DMS53 treated with DMSO at 0.1 percent for 48 hours (cell line): ENCODE results near the gene MYO18A.

ENCODE experiments used
- DNase-seq: peaks from one replicate; lab custom pipeline; 2025; ENCODE audit not compliant: unreplicated experiment; lab: John Stamatoyannopoulos, UW

MYO18A gene

DNA sequence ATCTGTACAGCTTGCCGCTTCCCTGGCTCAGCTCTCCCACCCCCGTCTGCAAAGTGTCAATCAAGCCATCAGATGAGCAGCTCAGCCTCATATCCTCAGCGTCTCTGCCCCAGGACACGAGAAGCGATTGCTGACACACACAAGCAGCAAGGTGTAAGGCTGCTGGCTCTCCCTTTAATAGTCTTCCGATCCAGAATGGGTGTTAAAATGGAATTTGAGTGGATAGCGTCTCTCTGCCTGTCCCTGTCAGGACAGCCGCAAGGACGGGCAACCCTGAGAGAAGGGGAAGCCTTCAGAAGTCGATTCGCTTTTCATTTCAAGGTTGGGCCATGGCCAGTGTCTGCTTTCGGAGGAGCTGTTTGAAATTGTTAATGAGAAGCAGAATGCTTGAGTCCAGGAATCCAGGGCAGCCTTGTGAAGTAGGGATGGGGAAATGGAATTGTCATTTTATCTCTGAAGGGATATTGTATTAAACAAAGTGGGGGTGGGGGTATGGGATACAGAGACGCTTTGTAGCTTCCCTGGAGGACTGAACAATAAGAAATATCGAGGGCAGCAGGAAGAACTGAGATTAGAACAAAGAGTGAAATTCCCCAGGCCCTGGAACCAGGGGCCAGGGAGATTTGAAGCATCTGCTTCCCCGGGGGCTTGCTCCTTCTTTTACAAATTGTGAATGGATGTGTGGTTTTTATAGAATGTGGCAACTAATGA lies 142.0 kb downstream of the MYO18A start:
- DNase-seq = no peak

DNA sequence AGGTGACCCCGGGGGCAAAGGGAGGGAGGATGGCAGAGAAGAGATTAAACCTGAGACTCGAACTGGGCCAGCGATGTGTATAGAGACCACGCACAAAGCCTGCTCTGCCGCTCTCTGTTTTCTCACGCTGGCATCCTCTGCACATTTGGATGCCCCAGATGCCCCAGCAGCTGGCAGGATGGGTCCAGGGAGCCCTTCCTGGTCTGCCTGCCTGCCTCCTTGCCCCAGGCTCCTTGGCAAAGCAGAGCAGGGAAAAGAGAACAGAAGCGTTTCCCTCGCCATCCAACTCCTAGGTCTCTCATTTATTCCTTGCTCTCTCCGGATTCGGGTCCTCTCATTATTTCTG lies 142.5 kb downstream of the MYO18A start:
- no peak for DNase-seq

DNA sequence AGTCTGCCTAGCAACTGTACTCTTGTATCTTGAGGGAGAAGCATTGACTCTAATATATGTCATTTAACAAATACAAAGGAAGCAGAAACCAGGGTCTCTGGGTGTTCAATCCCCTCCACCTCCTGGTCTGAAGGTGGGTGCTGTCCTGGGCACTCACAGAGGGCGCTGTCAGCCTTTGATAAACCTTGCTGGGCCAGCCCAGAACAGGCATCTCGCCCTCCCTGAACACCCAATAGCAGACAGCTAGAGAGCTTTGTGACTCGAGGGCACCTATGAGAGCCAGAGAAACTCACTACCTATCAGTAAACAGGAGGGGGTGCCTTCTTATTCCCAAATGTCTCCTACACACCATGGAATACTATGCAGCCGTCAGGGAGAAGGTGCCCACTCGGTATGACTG lies 143.6 kb downstream of the MYO18A start:
- DNase-seq = no peak

DNA sequence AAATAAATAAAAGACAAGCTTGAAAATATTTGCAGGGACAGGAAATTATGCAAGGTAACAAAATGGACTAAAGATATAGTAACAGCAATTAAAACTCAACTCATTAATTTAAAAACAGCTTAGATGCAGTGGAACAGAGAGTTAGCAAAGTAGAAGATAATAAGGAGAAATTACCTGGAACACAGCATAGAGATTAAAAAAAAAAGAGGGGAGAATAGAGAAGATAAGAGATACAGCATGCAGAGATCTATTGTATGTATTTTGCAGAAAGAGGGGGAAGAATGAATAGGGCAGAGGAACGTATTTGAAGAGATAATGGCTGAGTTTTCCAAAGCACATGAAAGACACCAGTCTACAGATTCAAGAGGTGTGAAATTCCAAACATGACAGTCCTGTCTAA lies 145.7 kb downstream of the MYO18A start:
- DNase-seq = no peak

DNA sequence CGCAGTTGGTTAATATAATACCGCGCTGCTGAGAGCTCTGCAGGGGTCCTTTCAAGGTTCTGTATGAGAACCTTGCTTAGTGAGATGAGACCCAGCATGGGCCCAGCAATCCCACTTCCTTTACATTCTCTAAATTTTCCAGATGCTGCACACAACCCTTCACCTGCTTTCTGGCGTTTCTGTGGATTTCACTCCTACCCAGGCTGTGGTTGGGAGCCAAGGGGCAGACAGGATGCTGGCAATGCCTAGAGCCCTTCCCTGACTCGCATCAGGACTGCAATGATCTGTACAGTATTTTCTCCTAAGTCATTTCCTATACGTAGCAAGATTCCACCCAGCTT lies 147.4 kb downstream of the MYO18A start:
- DNase-seq = no peak

DNA sequence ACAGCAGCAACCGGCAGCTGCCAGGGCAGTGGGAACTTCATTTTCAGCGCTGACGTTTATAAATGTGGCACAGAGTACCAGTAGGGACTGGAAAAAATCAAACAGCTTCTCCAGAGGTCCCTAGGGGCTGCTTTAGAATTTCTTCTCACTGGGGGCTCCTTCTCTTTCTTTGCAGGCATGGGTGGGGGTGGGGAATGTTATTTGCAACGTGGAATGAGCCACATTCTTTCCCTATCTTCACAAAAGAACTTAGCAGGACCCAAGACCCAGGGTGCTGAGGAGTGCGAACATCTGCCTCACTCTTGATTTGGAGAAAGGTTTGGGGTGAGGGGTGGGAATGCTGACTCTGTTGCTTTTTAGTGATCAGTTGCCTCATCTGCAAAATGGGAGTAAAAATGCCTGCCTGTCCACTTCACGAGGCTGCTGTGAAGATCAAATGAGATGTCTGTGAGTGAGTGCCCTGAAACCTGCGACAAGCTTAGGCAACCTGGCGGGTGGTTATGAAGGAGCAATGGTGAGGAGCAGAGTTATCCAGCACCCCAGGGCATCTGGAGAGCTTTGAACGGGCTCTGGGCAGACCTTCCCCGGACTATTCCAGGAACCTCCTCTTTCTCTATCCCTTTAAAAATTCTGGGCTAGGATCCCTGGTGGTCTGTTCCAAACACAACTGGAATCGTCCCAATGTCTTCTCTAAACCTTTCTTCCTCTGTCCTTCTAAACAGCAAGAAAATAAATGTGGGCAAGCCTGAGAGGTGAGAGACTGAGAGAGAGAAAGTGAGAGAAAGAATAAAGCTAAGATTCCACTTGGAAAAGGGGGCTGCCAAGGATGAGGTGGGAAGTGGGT lies 148.0 kb downstream of the MYO18A start:
- no peak for DNase-seq

DNA sequence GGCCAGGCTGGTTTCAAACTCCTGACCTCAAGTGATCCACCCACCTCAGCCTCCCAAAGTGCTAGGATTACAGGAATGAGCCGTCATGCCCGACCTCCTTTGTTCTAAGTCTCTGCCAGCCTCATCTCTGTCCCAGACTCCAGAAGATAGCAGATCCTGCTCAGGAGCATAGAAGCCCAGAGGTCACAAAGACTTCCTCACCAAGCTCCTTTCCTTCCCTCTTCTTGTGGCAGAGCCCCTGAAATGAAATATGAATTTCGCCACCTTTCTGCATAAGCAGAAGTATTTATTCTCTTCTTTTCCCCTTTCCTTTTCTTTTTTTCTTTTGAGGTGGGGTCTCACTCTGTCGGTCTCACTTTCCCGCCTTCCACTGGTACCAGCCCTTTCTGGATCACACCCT lies 148.7 kb downstream of the MYO18A start:
- DNase-seq = no peak

DNA sequence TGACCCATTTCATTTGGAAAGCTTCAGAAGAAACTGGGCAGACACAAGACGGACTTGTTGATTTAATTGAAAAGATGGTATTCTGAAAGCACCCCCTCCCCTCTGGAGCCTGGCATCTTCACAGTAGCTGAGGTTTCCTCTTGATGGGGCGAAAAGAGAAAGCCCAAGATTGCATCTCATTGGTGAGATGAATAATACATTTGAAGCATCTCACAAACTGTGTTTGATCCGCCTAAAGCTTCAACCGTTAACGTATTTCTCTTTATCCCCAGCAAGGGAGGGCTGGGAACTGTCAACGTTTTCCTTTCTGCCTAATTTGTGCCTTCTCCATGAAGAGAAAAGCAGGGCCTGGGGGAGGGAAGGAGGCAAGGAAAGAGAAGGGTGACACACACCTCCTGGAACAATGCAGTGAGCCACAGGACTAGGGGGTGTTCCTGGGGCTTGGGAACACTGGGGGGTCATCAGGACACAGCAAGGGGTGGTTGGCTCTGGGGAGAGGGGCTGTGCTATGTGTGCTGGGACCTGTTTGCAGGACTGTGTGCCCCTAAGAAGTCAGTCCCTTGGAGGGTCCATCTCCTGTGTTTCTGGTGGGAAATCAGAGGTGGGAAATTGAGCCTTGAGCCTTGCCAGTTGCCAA lies 155.8 kb downstream of the MYO18A start:
- no peak for DNase-seq

DNA sequence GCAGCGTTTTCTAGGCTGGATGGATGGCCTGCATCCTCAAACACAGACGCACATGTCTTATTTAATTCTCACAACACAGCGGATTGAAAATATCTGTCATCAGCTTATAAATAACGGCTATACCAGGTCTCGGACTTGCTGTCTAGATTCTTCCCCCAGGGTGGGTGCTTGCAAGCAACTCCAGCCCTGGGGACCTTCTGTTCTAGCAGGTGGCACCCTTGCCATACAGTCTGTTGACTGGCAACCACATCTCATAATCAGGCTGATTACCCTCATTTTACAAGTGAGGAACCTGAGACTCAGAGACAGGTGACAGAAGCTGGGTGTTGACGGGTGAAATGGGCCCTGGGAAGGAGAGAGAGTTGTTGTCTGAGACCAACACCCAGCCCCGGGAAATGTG lies 158.1 kb downstream of the MYO18A start:
- no peak for DNase-seq

DNA sequence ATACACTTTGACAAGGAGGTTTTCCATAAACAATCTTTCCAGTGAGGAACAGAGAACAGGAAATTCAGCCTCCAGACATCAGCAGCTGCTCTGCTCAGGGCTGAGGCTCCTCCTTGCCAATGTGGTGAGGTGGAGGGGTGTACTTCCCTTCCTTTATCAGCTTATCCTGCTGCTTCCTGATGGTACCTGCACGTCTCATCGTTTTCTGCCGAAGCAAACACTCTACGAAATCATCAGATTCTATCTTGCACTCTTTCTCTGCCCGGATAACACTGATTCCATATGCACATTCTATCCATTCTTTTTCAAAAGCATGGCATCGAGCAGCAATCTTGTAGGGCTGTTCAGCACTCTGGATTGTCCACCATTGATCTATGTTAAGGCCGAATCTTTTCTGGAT lies 159.0 kb downstream of the MYO18A start:
- DNase-seq = no peak
